CD4-positive, alpha-beta T cell (primary cell): ENCODE measurements around the gene SERPINE2. TPM values are rescaled to one million over a fixed set of nuclear protein-coding genes. Genes with fewer than 3 reads are reported as not detected.

Source experiments
- ATAC-seq: fragments of 200-7000 bp; cut with Tn5 transposase; one replicate; pipeline ENCODE4 v1.10.0; 2022; ENCODE audit warnings: mild to moderate bottlenecking; ENCODE audit not compliant: poor library complexity
- CTCF ChIA-PET: fragments of 350-600 bp; sonication (Branson Sonifier 250); formaldehyde crosslinking; loops from one replicate; lab custom pipeline; 2021; ENCODE audit warnings: antibody characterized with exemption, inconsistent platforms; lab: Charles Lee
- POLR2A ChIA-PET: fragments of 350-600 bp; sonication (Branson Sonifier 250); formaldehyde crosslinking; loops from one replicate; lab custom pipeline; 2021; ENCODE audit warnings: antibody characterized with exemption, inconsistent platforms; lab: Charles Lee
- DNase-seq, 14 experiments: peaks; one replicate each; pipeline ENCODE4 v3.0.0-alpha.2; 2013 to 2020; ENCODE audit warnings: mixed read lengths in 2 of 14
- H3K27ac ChIP-seq, 2 donors: one replicate each; pipeline versions ENCODE4 v1.5.1 to v1.7.0; 2013; ENCODE audit warnings: low read length in 2 of 2, low read depth in 1 of 2, mild to moderate bottlenecking in 1 of 2
- H3K27me3 ChIP-seq, 2 experiments: 1 replicate in 1 of 2; 2 replicates in 1 of 2; pipeline versions ENCODE4 v1.6.1 to v1.7.0; 2013; ENCODE audit warnings: low read length in 2 of 2, control low read depth in 1 of 2, mild to moderate bottlenecking in 1 of 2, moderate library complexity in 1 of 2; ENCODE audit not compliant: insufficient read depth in 2 of 2, control insufficient read depth in 1 of 2
- H3K36me3 ChIP-seq: one replicate; pipeline ENCODE4 v1.6.1; 2013; ENCODE audit warnings: low read length, control low read depth; ENCODE audit not compliant: insufficient read depth
- H3K4me1 ChIP-seq: one replicate; pipeline ENCODE4 v1.6.1; 2013; ENCODE audit warnings: low read length, control low read depth; ENCODE audit not compliant: insufficient read depth
- H3K4me3 ChIP-seq: one replicate; pipeline ENCODE4 v1.5.1; 2013; ENCODE audit warnings: mild to moderate bottlenecking, low read length, moderate library complexity
- H3K9me3 ChIP-seq, 2 experiments: 1 replicate in 1 of 2; 2 replicates in 1 of 2; pipeline versions ENCODE4 v1.6.1 to v1.7.0; 2013; ENCODE audit warnings: low read length in 2 of 2, mild to moderate bottlenecking in 2 of 2, control low read depth in 1 of 2, moderate library complexity in 1 of 2; ENCODE audit not compliant: control insufficient read depth in 1 of 2, insufficient read depth in 1 of 2
- H3K27ac Mint-ChIP-seq: one replicate; pipeline ENCODE4 v1.8.0; 2020; ENCODE audit warnings: mixed read lengths
- H3K27me3 Mint-ChIP-seq: one replicate; pipeline ENCODE4 v1.8.0; 2021; ENCODE audit warnings: mixed read lengths
- H3K36me3 Mint-ChIP-seq: one replicate; pipeline ENCODE4 v1.8.0; 2021; ENCODE audit warnings: low read depth, mixed read lengths
- H3K4me1 Mint-ChIP-seq: one replicate; pipeline ENCODE4 v1.8.0; 2021; ENCODE audit warnings: low read depth, mixed read lengths
- H3K4me3 Mint-ChIP-seq: one replicate; pipeline ENCODE4 v1.8.0; 2020; ENCODE audit warnings: mild to moderate bottlenecking, mixed read lengths
- H3K9me3 Mint-ChIP-seq: one replicate; pipeline ENCODE4 v1.8.0; 2020; ENCODE audit warnings: mixed read lengths
- intact Hi-C, 2 experiments: fragments of 100-400 bp; cut with DNase I in 1 of 2; cut with micrococcal nuclease in 1 of 2; formaldehyde crosslinking; loops; one replicate each; pipeline versions ENCODE4 v1.15.1 to v1.9.0; 2023 to 2025; cut with DNase I, micrococcal nuclease
- polyA plus RNA-seq, 2 donors: library from polyadenylated mRNA; unstranded; fragments of 120-200 nt; gene quantifications; one replicate each; pipeline ENCODE4 v1.2.1, GENCODE V29; 2013
- total RNA-seq, 174 experiments: library from RNA in 2 of 174; stranded (reverse) in 2 of 174; gene quantifications; one replicate each; pipeline ENCODE4 v1.2.3 and lab custom pipeline; 2021 to 2026
- TF ChIP-seq, protein P1 (sequence below): fragments of 200-600 bp; IDR thresholded peaks from one replicate; pipeline ENCODE4 v1.8.0; 2022; ENCODE audit warnings: antibody characterized with exemption, mild to moderate bottlenecking

SERPINE2 gene, protein sequence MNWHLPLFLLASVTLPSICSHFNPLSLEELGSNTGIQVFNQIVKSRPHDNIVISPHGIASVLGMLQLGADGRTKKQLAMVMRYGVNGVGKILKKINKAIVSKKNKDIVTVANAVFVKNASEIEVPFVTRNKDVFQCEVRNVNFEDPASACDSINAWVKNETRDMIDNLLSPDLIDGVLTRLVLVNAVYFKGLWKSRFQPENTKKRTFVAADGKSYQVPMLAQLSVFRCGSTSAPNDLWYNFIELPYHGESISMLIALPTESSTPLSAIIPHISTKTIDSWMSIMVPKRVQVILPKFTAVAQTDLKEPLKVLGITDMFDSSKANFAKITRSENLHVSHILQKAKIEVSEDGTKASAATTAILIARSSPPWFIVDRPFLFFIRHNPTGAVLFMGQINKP
- total RNA-seq (1 to 10 TPM; 5.1 to 7.3 TPM), total RNA-seq (lab: John Stamatoyannopoulos, UW) (1.4 to 92.9 (median 9.0) reads per million in 172 experiments)
- 3.9 TPM for polyA plus RNA-seq (2013, experiment 1 of 2)
- 4.7 TPM for polyA plus RNA-seq (2013, experiment 2 of 2)

DNA sequence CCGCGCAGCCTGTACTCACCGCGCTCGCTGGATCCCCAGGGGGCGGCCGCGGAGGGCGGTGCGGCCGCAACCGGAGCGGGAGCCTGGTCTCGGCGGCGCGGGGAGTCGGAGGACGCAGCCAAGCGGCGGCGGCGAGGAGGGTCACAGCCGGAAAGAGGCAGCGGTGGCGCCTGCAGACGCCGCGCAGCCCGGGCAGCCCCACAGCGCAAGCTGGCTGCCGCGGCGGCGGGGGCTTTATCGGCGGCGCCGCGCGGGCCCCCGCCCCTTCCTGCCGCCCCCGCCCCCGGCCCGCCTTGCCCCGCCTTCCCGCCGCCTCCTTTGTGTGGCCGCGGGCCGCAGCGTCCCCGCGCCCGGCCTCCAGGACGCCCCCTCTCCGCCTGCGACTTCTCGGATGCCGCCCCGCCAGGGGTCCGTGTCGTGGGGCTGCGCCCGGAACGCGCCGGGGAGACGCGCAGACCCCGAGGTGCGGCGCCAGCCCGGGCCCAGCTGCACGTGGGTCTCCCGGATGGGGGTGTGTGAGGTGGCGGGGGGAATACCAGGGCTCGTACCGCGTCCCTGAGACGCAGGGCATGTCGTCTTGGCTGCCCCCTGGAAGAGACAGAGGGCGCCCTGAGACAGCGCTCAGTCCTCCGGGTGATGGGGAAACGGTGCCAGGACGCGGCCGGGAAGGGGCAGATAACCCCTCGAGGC is at the start of gene SERPINE2:
TSS of gene SERPINE2 (minus strand) at position 207 of the 690 bp plus-strand sequence. CDS start 37,386 bp downstream, outside the sequence.
- Mint-ChIP-seq H3K4me3 (peak within 1 kb of the TSS; percentile 88), H3K36me3 (no peaks in the 10 kb centered on the region), H3K9me3 (no peaks in the 10 kb centered on the region), H3K27ac (no peak within 1 kb of the TSS), H3K4me1 (peaks cover 23% of the 10 kb centered on the region), H3K27me3 (peaks cover 58% of the 10 kb centered on the region)
- peak in 13 of 14 experiments; percentile 6 to 67 (median 32) for DNase-seq
- Histone ChIP-seq H3K9me3 (no peaks in the 10 kb centered on the region), H3K27ac (no peak within 1 kb of the TSS), H3K4me3 (peak within 1 kb of the TSS; percentile 53), H3K36me3 (no peaks in the 10 kb centered on the region), H3K27me3 (peaks cover 12 to 27% of the 10 kb centered on the region in 2 experiments), H3K4me1 (peaks cover 12% of the 10 kb centered on the region)
- ATAC-seq: peak; percentile 62
- POLR2A ChIA-PET: interaction anchor here (1.4 to 1.5 kb wide), 2 partner anchors 13 to 15 kb away, joined by 5 to 6 read pairs; no protein-coding TSS in a partner anchor
- intact Hi-C loops: no loop called here
- TF ChIP-seq, protein P1, sequence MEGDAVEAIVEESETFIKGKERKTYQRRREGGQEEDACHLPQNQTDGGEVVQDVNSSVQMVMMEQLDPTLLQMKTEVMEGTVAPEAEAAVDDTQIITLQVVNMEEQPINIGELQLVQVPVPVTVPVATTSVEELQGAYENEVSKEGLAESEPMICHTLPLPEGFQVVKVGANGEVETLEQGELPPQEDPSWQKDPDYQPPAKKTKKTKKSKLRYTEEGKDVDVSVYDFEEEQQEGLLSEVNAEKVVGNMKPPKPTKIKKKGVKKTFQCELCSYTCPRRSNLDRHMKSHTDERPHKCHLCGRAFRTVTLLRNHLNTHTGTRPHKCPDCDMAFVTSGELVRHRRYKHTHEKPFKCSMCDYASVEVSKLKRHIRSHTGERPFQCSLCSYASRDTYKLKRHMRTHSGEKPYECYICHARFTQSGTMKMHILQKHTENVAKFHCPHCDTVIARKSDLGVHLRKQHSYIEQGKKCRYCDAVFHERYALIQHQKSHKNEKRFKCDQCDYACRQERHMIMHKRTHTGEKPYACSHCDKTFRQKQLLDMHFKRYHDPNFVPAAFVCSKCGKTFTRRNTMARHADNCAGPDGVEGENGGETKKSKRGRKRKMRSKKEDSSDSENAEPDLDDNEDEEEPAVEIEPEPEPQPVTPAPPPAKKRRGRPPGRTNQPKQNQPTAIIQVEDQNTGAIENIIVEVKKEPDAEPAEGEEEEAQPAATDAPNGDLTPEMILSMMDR: no peak
- CTCF ChIA-PET: interaction anchor here (1.9 kb wide), 1 partner anchor 46 kb away, joined by 6 read pairs; no protein-coding TSS in a partner anchor

DNA sequence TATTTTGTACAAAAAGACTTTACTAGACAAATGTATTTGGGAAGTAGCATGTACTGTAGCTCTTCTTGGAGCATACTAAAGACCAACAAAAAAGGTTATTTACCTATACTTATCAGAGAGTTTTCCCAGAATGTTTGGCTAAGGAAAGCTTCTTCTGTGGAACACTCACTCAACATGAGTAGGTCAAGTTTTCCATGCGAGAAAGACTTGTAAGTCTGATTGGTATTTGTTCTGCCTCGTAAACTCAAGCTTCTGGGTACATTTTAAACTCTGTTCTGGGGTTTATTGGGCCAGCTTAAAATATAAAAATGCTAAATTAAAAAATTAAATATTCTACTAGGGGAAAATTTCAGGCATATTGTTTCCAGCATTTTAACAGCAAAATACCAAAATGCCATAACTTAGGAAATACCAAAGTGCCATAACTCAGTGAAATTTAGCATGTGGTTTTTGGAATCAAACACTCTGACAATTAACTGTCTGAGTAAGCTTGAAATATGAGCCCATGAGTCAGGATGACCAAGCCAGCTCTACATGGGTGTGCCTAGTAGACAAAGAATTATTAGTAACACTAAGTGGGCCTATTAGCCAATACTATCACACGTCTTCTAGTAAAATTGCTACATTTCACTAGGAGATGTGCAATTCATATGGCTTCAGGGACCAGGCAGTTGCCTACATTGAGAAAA is 47.3 kb upstream of the SERPINE2 start:
- Mint-ChIP-seq H3K27ac (no peak overlapping the region), H3K36me3 (no peaks in the 10 kb centered on the region), H3K4me1 (no peaks in the 10 kb centered on the region), H3K27me3 (no peaks in the 10 kb centered on the region), H3K4me3 (no peak overlapping the region), H3K9me3 (no peaks in the 10 kb centered on the region)
- no peak overlapping the region for H3K4me3 ChIP-seq
- no peak overlapping the region for H3K27ac ChIP-seq
- TF ChIP-seq, protein P1: no peak
- CTCF ChIA-PET: interaction anchor here (0.7 to 0.9 kb wide), 2 partner anchors 22 to 93 kb away, joined by 3 read pairs; no protein-coding TSS in a partner anchor
- intact Hi-C loops: no loop called here
- H3K4me1 ChIP-seq: no peaks in the 10 kb centered on the region
- no peaks in the 10 kb centered on the region for H3K27me3 ChIP-seq
- no peaks in the 10 kb centered on the region for H3K36me3 ChIP-seq
- DNase-seq: no peak
- ATAC-seq: no peak
- H3K9me3 ChIP-seq: no peaks in the 10 kb centered on the region
- POLR2A ChIA-PET: no interaction called here

DNA sequence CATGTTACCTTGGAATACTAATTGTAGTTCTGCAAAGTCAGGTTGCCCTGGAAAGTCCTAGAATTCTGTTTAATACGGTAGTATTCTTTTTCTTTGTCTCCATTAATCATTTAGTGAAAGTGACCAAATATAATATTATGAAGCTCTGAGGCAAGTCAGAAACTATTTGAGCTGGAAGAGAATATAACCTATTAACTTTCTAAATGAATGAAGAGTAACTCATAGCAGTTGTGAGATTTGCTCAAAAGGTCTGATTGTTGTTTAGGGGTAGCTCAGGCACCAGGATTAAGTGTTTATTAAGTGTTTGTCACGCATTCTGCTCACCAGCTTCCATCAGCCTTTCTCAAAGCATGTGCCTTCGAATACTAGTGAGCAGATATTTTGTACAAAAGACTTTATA is 46.7 kb upstream of the SERPINE2 start:
- ATAC-seq (no peak), DNase-seq (no peak)
- no peaks in the 10 kb centered on the region for H3K4me1 Mint-ChIP-seq
- intact Hi-C loops: no loop called here
- no peaks in the 10 kb centered on the region for H3K27me3 ChIP-seq
- no peak overlapping the region for H3K27ac ChIP-seq
- TF ChIP-seq, protein P1: no peak
- no peaks in the 10 kb centered on the region for H3K9me3 ChIP-seq
- CTCF ChIA-PET: interaction anchor here (0.7 to 0.9 kb wide), 2 partner anchors 21 to 92 kb away, joined by 3 read pairs; no protein-coding TSS in a partner anchor
- H3K4me1 ChIP-seq: no peaks in the 10 kb centered on the region
- no peak overlapping the region for H3K4me3 ChIP-seq
- no peak overlapping the region for H3K27ac Mint-ChIP-seq
- no peak overlapping the region for H3K4me3 Mint-ChIP-seq
- H3K9me3 Mint-ChIP-seq: no peaks in the 10 kb centered on the region
- POLR2A ChIA-PET: no interaction called here
- H3K36me3 ChIP-seq: no peaks in the 10 kb centered on the region
- H3K36me3 Mint-ChIP-seq: no peaks in the 10 kb centered on the region
- no peaks in the 10 kb centered on the region for H3K27me3 Mint-ChIP-seq
